ENCODE data around the gene PLPP4. TPM values are rescaled to one million over a fixed set of nuclear protein-coding genes. Genes with fewer than 3 reads are reported as not detected.

The PLPP4 gene
- total RNA-seq, 1 experiment from 2014 or later = not detected

GRCh38 chr10:120527691-120528090 lies 70.7 kb downstream of the PLPP4 start:
- no TSS peak for BruUV-seq (replicated peaks)
- H3K9me3 ChIP-seq (ENCODE audit: insufficient read depth, low read depth) = no peaks in the 10 kb centered on the region
- H3K27me3 ChIP-seq (ENCODE audit: insufficient read depth, low read depth) = peaks cover 31% of the 10 kb centered on the region
- no peaks in the 10 kb centered on the region for H3F3A ChIP-seq (ENCODE audit: insufficient read depth, low read depth)
- no peaks in the 10 kb centered on the region for H3K4me1 ChIP-seq (replicated peaks; ENCODE audit: insufficient read depth)
- H2AFZ ChIP-seq = no peak overlapping the region
- no peak overlapping the region for H3K4me3 ChIP-seq
- no peak for DNase-seq
- H4K20me1 ChIP-seq (ENCODE audit: insufficient read depth) = no peaks in the 10 kb centered on the region
- no peaks in the 10 kb centered on the region for H3K9me2 ChIP-seq (ENCODE audit: insufficient read depth)
- no peak overlapping the region for H3K27ac ChIP-seq
- TF ChIP-seq CTCF (conservative IDR thresholded peaks at IDR 0.05) (no peak), EZH2 (IDR thresholded peaks at IDR 0.05; ENCODE audit: low read depth) (no peak)
- H3K4me2 ChIP-seq = no peak overlapping the region
- ChIA-PET CTCF (no interaction called here), POLR2A (ENCODE audit: unreplicated experiment) (no interaction called here)
- H3K79me2 ChIP-seq (ENCODE audit: low read depth) = no peaks in the 10 kb centered on the region
- intact Hi-C loops (cut with micrococcal nuclease; ENCODE audit: unreplicated experiment) = no loop called here
- no peaks in the 10 kb centered on the region for H3K36me3 ChIP-seq (ENCODE audit: low read depth)

GRCh38 chr10:120530699-120531098 lies 73.7 kb downstream of the PLPP4 start:
- Histone ChIP-seq H3K4me2 (no peak overlapping the region), H3K4me3 (no peak overlapping the region), H3K27me3 (ENCODE audit: insufficient read depth, low read depth) (peaks cover 10% of the 10 kb centered on the region), H4K20me1 (ENCODE audit: insufficient read depth) (no peaks in the 10 kb centered on the region), H2AFZ (no peak overlapping the region), H3F3A (ENCODE audit: insufficient read depth, low read depth) (no peaks in the 10 kb centered on the region), H3K27ac (no peak overlapping the region), H3K4me1 (replicated peaks; ENCODE audit: insufficient read depth) (no peaks in the 10 kb centered on the region), H3K36me3 (ENCODE audit: low read depth) (no peaks in the 10 kb centered on the region), H3K9me2 (ENCODE audit: insufficient read depth) (no peaks in the 10 kb centered on the region), H3K79me2 (ENCODE audit: low read depth) (no peaks in the 10 kb centered on the region), H3K9me3 (ENCODE audit: insufficient read depth, low read depth) (no peaks in the 10 kb centered on the region)
- ChIA-PET POLR2A (ENCODE audit: unreplicated experiment) (no interaction called here), CTCF (no interaction called here)
- no peak for TF ChIP-seq EZH2 (IDR thresholded peaks at IDR 0.05; ENCODE audit: low read depth)
- TF ChIP-seq CTCF (conservative IDR thresholded peaks at IDR 0.05) = no peak
- no peak for DNase-seq
- intact Hi-C loops (cut with micrococcal nuclease; ENCODE audit: unreplicated experiment) = no loop called here
- BruUV-seq (replicated peaks) = no TSS peak

GRCh38 chr10:120538091-120538490 lies 81.1 kb downstream of the PLPP4 start:
- Histone ChIP-seq H2AFZ (no peak overlapping the region), H4K20me1 (ENCODE audit: insufficient read depth) (no peaks in the 10 kb centered on the region), H3K4me3 (no peak overlapping the region), H3F3A (ENCODE audit: insufficient read depth, low read depth) (no peaks in the 10 kb centered on the region), H3K27me3 (ENCODE audit: insufficient read depth, low read depth) (no peaks in the 10 kb centered on the region), H3K36me3 (ENCODE audit: low read depth) (no peaks in the 10 kb centered on the region), H3K4me1 (replicated peaks; ENCODE audit: insufficient read depth) (no peaks in the 10 kb centered on the region), H3K27ac (no peak overlapping the region), H3K9me3 (ENCODE audit: insufficient read depth, low read depth) (no peaks in the 10 kb centered on the region), H3K9me2 (ENCODE audit: insufficient read depth) (no peaks in the 10 kb centered on the region), H3K4me2 (no peak overlapping the region), H3K79me2 (ENCODE audit: low read depth) (no peaks in the 10 kb centered on the region)
- BruUV-seq (replicated peaks) = no TSS peak
- intact Hi-C loops (cut with micrococcal nuclease; ENCODE audit: unreplicated experiment) = no loop called here
- TF ChIP-seq EZH2 (IDR thresholded peaks at IDR 0.05; ENCODE audit: low read depth) (no peak), CTCF (conservative IDR thresholded peaks at IDR 0.05) (no peak)
- ChIA-PET POLR2A (ENCODE audit: unreplicated experiment) (no interaction called here), CTCF (no interaction called here)
- no peak for DNase-seq

All from PC-9 (cell line).